GM21786 (cell line): ENCODE results near the gene GAN.
"Not testable (repeated sequence)": the region's sequence is repeated elsewhere in the genome, so short reads cannot be mapped to it uniquely, and the experiment has no call there.

Source experiments
- ATAC-seq: cut with Tn5 transposase; IDR thresholded peaks from one replicate; pipeline ENCODE4 v1.9.1; 2021; ENCODE audit not compliant: unreplicated experiment

GAN gene

GRCh38 chr16:81307770-81308169 lies 7.0 kb upstream of the GAN start:
- ATAC-seq: no peak

GRCh38 chr16:81310045-81310644 lies 4.6 kb upstream of the GAN start:
- ATAC-seq: no peak

- ATAC-seq: no peak
Observed at GRCh38 chr16:81311762-81312161, 3.0 kb upstream of the GAN start.

- no peak for ATAC-seq
Observed at GRCh38 chr16:81313701-81314602, 810 bp upstream of the GAN start.

- ATAC-seq: peak; percentile 29
Observed at GRCh38 chr16:81315271-81316175, 761 bp downstream of the GAN start.

GRCh38 chr16:81316176-81316496 lies 1.4 kb downstream of the GAN start:
- ATAC-seq: no peak

- ATAC-seq: no peak
Observed at GRCh38 chr16:81318711-81319110, 3.9 kb downstream of the GAN start.

GRCh38 chr16:81319221-81319912 lies 4.6 kb downstream of the GAN start:
- ATAC-seq: no peak

GRCh38 chr16:81321039-81321438 lies 6.3 kb downstream of the GAN start:
- ATAC-seq: no peak

GRCh38 chr16:81321536-81321935 lies 6.8 kb downstream of the GAN start:
- ATAC-seq: no peak

GRCh38 chr16:81324808-81325207 lies 10.0 kb downstream of the GAN start:
- ATAC-seq: no peak

- ATAC-seq: no peak
Observed at GRCh38 chr16:81327011-81327410, 12.2 kb downstream of the GAN start.

GRCh38 chr16:81327447-81328196 lies 12.9 kb downstream of the GAN start:
- no peak for ATAC-seq

- no peak for ATAC-seq
Observed at GRCh38 chr16:81329947-81330346, 15.2 kb downstream of the GAN start.

- no peak for ATAC-seq
Observed at GRCh38 chr16:81333356-81333755, 18.6 kb downstream of the GAN start.

- no peak for ATAC-seq
Observed at GRCh38 chr16:81335669-81336068, 20.9 kb downstream of the GAN start.

GRCh38 chr16:81337097-81337496 lies 22.3 kb downstream of the GAN start:
- no peak for ATAC-seq

GRCh38 chr16:81345172-81345571 lies 30.4 kb downstream of the GAN start:
- ATAC-seq: not testable (repeated sequence)

GRCh38 chr16:81347425-81347824 lies 32.7 kb downstream of the GAN start:
- ATAC-seq: no peak

- ATAC-seq: no peak
Observed at GRCh38 chr16:81349608-81350305, 35.0 kb downstream of the GAN start.
